WTC11 (cell line): ENCODE data around the gene ANGEL1. TPM values are rescaled to one million over a fixed set of nuclear protein-coding genes. Genes with fewer than 3 reads are reported as not detected.

Experiments
- ATAC-seq: fragments of 200-7000 bp; cut with Tn5 transposase; 2 replicates; pipeline ENCODE4 v1.10.0; 2021; ENCODE audit warnings: mild to moderate bottlenecking, moderate library complexity
- CTCF ChIA-PET: fragments of 300-600 bp; sonication (Branson Sonifier 250); formaldehyde crosslinking; loops from one replicate; lab custom pipeline; 2021; ENCODE audit warnings: antibody characterized with exemption; lab: Charles Lee
- POLR2A ChIA-PET: fragments of 350-600 bp; sonication (Branson Sonifier 250); formaldehyde crosslinking; loops from one replicate; lab custom pipeline; 2021; ENCODE audit warnings: antibody characterized with exemption; lab: Charles Lee
- DNase-seq: peaks from one replicate; pipeline ENCODE4 v3.0.0; 2021; ENCODE audit warnings: low spot score
- H3K27ac Mint-ChIP-seq: 2 replicates; pipeline ENCODE4 v1.8.0; 2021; ENCODE audit warnings: mixed read lengths
- H3K27me3 Mint-ChIP-seq: 2 replicates; pipeline ENCODE4 v1.8.0; 2021; ENCODE audit warnings: low read depth, mild to moderate bottlenecking, moderate library complexity, mixed read lengths
- H3K36me3 Mint-ChIP-seq: 2 replicates; pipeline ENCODE4 v1.8.0; 2021; ENCODE audit warnings: mixed read lengths
- H3K4me1 Mint-ChIP-seq: 2 replicates; pipeline ENCODE4 v1.8.0; 2022; ENCODE audit warnings: mixed read lengths
- H3K4me3 Mint-ChIP-seq: 2 replicates; pipeline ENCODE4 v1.8.0; 2021; ENCODE audit warnings: mild to moderate bottlenecking, moderate library complexity, mixed read lengths
- H3K9me3 Mint-ChIP-seq: 2 replicates; pipeline ENCODE4 v1.8.0; 2021; ENCODE audit warnings: mixed read lengths
- ARID4B ChIP-seq: sonication (generic); formaldehyde crosslinking; IDR thresholded peaks from 2 replicates; pipeline ENCODE4 v1.8.0; 2023; ENCODE audit warnings: missing genetic modification reagents, mild to moderate bottlenecking, borderline replicate concordance
- PRDM15 ChIP-seq: sonication (generic); formaldehyde crosslinking; IDR thresholded peaks from 2 replicates; pipeline ENCODE4 v1.8.0; 2022; ENCODE audit warnings: missing genetic modification reagents
- STAT6 ChIP-seq: sonication (generic); formaldehyde crosslinking; conservative IDR thresholded peaks from 2 replicates; pipeline ENCODE4 v1.8.1; 2023; ENCODE audit warnings: mild to moderate bottlenecking, low read depth, missing genetic modification reagents, moderate library complexity
- ZNF281 ChIP-seq: sonication (generic); formaldehyde crosslinking; IDR thresholded peaks from 2 replicates; pipeline ENCODE4 v1.8.0; 2023; ENCODE audit warnings: mild to moderate bottlenecking, missing genetic modification reagents
- total RNA-seq: library from RNA; stranded (reverse); gene quantifications from 3 replicates; pipeline ENCODE4 v1.2.3, GENCODE V29; 2021
- TF ChIP-seq, protein P1 (sequence below): sonication (generic); formaldehyde crosslinking; IDR thresholded peaks from 2 replicates; pipeline ENCODE4 v1.8.1; 2023; ENCODE audit warnings: mild to moderate bottlenecking, moderate library complexity, missing genetic modification reagents
- TF ChIP-seq, protein P2 (sequence below): sonication (generic); formaldehyde crosslinking; IDR thresholded peaks from 2 replicates; pipeline ENCODE4 v1.8.0; 2022; ENCODE audit warnings: mild to moderate bottlenecking, missing genetic modification reagents
- TF ChIP-seq, protein P3 (sequence below): sonication (generic); formaldehyde crosslinking; IDR thresholded peaks from 2 replicates; pipeline ENCODE4 v1.8.0; 2023; ENCODE audit warnings: missing genetic modification reagents

The ANGEL1 gene
- total RNA-seq, 1 experiment from 2014 or later = 29.7 TPM

- TF ChIP-seq, protein P1, sequence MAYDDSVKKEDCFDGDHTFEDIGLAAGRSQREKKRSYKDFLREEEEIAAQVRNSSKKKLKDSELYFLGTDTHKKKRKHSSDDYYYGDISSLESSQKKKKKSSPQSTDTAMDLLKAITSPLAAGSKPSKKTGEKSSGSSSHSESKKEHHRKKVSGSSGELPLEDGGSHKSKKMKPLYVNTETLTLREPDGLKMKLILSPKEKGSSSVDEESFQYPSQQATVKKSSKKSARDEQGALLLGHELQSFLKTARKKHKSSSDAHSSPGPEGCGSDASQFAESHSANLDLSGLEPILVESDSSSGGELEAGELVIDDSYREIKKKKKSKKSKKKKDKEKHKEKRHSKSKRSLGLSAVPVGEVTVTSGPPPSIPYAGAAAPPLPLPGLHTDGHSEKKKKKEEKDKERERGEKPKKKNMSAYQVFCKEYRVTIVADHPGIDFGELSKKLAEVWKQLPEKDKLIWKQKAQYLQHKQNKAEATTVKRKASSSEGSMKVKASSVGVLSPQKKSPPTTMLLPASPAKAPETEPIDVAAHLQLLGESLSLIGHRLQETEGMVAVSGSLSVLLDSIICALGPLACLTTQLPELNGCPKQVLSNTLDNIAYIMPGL = no peak
- TF ChIP-seq STAT6 (CRISPR knock-in tag) (no peak), ARID4B (CRISPR knock-in tag) (no peak)
Observed at GRCh38 chr14:76782885-76783566, 29.7 kb downstream of the ANGEL1 start (continued).

DNA sequence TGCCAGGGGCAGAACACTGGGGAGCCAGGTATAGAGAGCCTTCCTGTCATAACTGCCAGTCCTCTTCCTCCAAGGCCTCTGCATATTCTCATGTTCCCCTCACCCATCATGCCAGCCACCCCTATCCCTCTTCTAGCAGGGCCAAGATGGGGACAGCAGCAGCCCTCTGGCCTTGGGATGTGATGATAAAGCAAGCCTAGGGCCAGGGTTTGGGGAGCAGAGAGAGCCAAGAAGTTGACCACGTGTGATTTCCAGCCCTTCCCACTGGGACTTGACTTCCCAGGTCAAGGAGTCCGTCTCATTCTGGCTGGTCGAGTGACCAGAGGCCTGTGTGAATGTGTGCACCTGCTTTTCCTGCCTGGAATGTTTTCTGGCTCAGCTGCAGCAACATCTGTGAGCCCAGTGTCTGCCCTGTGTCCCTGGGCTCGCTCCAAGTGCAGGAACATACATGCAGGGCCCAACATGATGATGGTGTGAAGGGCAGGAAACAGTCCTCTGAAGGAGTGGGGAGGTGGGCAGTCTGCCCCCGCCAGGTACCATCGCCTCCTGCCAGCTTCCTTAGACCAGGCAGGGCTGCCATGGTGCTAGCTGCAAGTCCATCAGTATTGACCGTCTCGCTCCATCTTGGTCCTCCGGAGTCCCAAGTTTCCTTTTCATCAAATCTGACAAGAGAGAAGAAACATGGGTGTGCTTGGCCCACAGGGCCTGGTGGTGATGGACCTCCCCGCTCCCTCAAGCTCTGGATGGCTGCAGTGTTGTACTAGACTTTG lies 30.4 kb downstream of the ANGEL1 start:
- Mint-ChIP-seq H3K4me1 (peaks cover 3% of the 10 kb centered on the region; the same call in 1 of the 2 replicates), H3K9me3 (no peaks in the 10 kb centered on the region), H3K36me3 (peaks cover 14% of the 10 kb centered on the region), H3K4me3 (no peak overlapping the region), H3K27ac (no peak overlapping the region), H3K27me3 (peaks cover 2% of the 10 kb centered on the region; the same call in 1 of the 2 replicates)
- ChIA-PET CTCF (interaction anchor here (1.6 to 3.8 kb wide), 4 partner anchors 10 to 73 kb away, joined by 3 to 124 read pairs (median 29); no protein-coding TSS in a partner anchor), POLR2A (no interaction called here)
- DNase-seq (no peak), ATAC-seq (no peak)
- TF ChIP-seq PRDM15 = no peak
- TF ChIP-seq, protein P2, sequence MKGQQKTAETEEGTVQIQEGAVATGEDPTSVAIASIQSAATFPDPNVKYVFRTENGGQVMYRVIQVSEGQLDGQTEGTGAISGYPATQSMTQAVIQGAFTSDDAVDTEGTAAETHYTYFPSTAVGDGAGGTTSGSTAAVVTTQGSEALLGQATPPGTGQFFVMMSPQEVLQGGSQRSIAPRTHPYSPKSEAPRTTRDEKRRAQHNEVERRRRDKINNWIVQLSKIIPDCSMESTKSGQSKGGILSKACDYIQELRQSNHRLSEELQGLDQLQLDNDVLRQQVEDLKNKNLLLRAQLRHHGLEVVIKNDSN (CRISPR knock-in tag) = no peak
- TF ChIP-seq ZNF281 (CRISPR knock-in tag) = no peak
- TF ChIP-seq, protein P3, sequence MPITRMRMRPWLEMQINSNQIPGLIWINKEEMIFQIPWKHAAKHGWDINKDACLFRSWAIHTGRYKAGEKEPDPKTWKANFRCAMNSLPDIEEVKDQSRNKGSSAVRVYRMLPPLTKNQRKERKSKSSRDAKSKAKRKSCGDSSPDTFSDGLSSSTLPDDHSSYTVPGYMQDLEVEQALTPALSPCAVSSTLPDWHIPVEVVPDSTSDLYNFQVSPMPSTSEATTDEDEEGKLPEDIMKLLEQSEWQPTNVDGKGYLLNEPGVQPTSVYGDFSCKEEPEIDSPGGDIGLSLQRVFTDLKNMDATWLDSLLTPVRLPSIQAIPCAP (CRISPR knock-in tag) = no peak
